ENCODE measurements around the gene ATXN10.

Gene ATXN10

GRCh38 chr22:45878051-45878781, 206.6 kb downstream of the ATXN10 start:
- ChIA-PET POLR2A (no interaction called here), CTCF (interaction anchor here (0.8 kb wide), 1 partner anchor 15 kb away, joined by 4 read pairs; no protein-coding TSS in a partner anchor)
- DNase-seq (ENCODE audit: extremely low spot score): no peak

GRCh38 chr22:45878901-45879551, 207.4 kb downstream of the ATXN10 start:
- POLR2A ChIA-PET: no interaction called here
- DNase-seq (ENCODE audit: extremely low spot score): no peak
- CTCF ChIA-PET: interaction anchor here (0.8 kb wide), 1 partner anchor 15 kb away, joined by 4 read pairs; no protein-coding TSS in a partner anchor
- no peak for TF ChIP-seq ZNF384 (IDR thresholded peaks at IDR 0.05)
- TF ChIP-seq FOXK2 (IDR thresholded peaks at IDR 0.05): no peak
- TF ChIP-seq HDGF (IDR thresholded peaks at IDR 0.05; ENCODE audit: borderline replicate concordance): no peak
- no peak for TF ChIP-seq NFRKB (IDR thresholded peaks at IDR 0.05)
- TF ChIP-seq PKNOX1 (IDR thresholded peaks at IDR 0.05): no peak
- TF ChIP-seq SP1 (IDR thresholded peaks at IDR 0.05): no peak
- no peak for TF ChIP-seq L3MBTL2 (conservative IDR thresholded peaks at IDR 0.05)
- TF ChIP-seq ELF4 (IDR thresholded peaks at IDR 0.05): no peak
- TF ChIP-seq FOXM1 (IDR thresholded peaks at IDR 0.05; ENCODE audit: borderline replicate concordance): no peak
- TF ChIP-seq LEF1 (IDR thresholded peaks at IDR 0.05; ENCODE audit: borderline replicate concordance): no peak

More at GRCh38 chr22:45878051-45878781, 206.6 kb downstream of the ATXN10 start:
- TF ChIP-seq LEF1 (IDR thresholded peaks at IDR 0.05; ENCODE audit: borderline replicate concordance): no peak
- TF ChIP-seq BHLHE40 (IDR thresholded peaks at IDR 0.05; ENCODE audit: borderline replicate concordance): no peak
- TF ChIP-seq CTBP1 (IDR thresholded peaks at IDR 0.05; ENCODE audit: borderline replicate concordance): no peak
- no peak for TF ChIP-seq SP1 (IDR thresholded peaks at IDR 0.05)
- no peak for TF ChIP-seq ELF4 (IDR thresholded peaks at IDR 0.05)
- no peak for TF ChIP-seq FOXK2 (IDR thresholded peaks at IDR 0.05)
- TF ChIP-seq SUZ12 (IDR thresholded peaks at IDR 0.05): no peak
- TF ChIP-seq ZNF384 (IDR thresholded peaks at IDR 0.05): no peak
- TF ChIP-seq ARNT (IDR thresholded peaks at IDR 0.05): no peak
- TF ChIP-seq FOXA1 (IDR thresholded peaks at IDR 0.05): no peak
- TF ChIP-seq L3MBTL2 (conservative IDR thresholded peaks at IDR 0.05): no peak
- no peak for TF ChIP-seq TARDBP (IDR thresholded peaks at IDR 0.05)
- no peak for TF ChIP-seq FOXM1 (IDR thresholded peaks at IDR 0.05; ENCODE audit: borderline replicate concordance)
- no peak for TF ChIP-seq PKNOX1 (IDR thresholded peaks at IDR 0.05)
- TF ChIP-seq HDGF (IDR thresholded peaks at IDR 0.05; ENCODE audit: borderline replicate concordance): no peak
- TF ChIP-seq NFRKB (IDR thresholded peaks at IDR 0.05): no peak

GRCh38 chr22:45879552-45879949, 207.9 kb downstream of the ATXN10 start:
- POLR2A ChIA-PET: no interaction called here
- no peak for TF ChIP-seq BHLHE40 (IDR thresholded peaks at IDR 0.05; ENCODE audit: borderline replicate concordance)
- TF ChIP-seq L3MBTL2 (conservative IDR thresholded peaks at IDR 0.05): no peak
- TF ChIP-seq FOXM1 (IDR thresholded peaks at IDR 0.05; ENCODE audit: borderline replicate concordance): no peak
- DNase-seq (ENCODE audit: extremely low spot score): no peak
- CTCF ChIA-PET: no interaction called here

GRCh38 chr22:45880091-45880715, 208.6 kb downstream of the ATXN10 start:
- CTCF ChIA-PET: no interaction called here
- POLR2A ChIA-PET: no interaction called here
- TF ChIP-seq BHLHE40 (IDR thresholded peaks at IDR 0.05; ENCODE audit: borderline replicate concordance) (no peak), FOXM1 (IDR thresholded peaks at IDR 0.05; ENCODE audit: borderline replicate concordance) (no peak), PKNOX1 (IDR thresholded peaks at IDR 0.05) (no peak), SP1 (IDR thresholded peaks at IDR 0.05) (no peak), LEF1 (IDR thresholded peaks at IDR 0.05; ENCODE audit: borderline replicate concordance) (no peak), HDGF (IDR thresholded peaks at IDR 0.05; ENCODE audit: borderline replicate concordance) (no peak), ELF4 (IDR thresholded peaks at IDR 0.05) (no peak), ARNT (IDR thresholded peaks at IDR 0.05) (no peak), CTBP1 (IDR thresholded peaks at IDR 0.05; ENCODE audit: borderline replicate concordance) (no peak), L3MBTL2 (conservative IDR thresholded peaks at IDR 0.05) (no peak), ZNF384 (IDR thresholded peaks at IDR 0.05) (no peak), FOXK2 (IDR thresholded peaks at IDR 0.05) (no peak), SUZ12 (IDR thresholded peaks at IDR 0.05) (no peak), FOXA1 (IDR thresholded peaks at IDR 0.05) (no peak), TARDBP (IDR thresholded peaks at IDR 0.05) (no peak), NFRKB (IDR thresholded peaks at IDR 0.05) (no peak)
- DNase-seq (ENCODE audit: extremely low spot score): no peak

GRCh38 chr22:45880716-45881523, 209.3 kb downstream of the ATXN10 start:
- TF ChIP-seq TARDBP (IDR thresholded peaks at IDR 0.05) (no peak), FOXK2 (IDR thresholded peaks at IDR 0.05) (no peak), FOXM1 (IDR thresholded peaks at IDR 0.05; ENCODE audit: borderline replicate concordance) (no peak), FOXA1 (IDR thresholded peaks at IDR 0.05) (no peak), L3MBTL2 (conservative IDR thresholded peaks at IDR 0.05) (no peak), NFRKB (IDR thresholded peaks at IDR 0.05) (no peak), ELF4 (IDR thresholded peaks at IDR 0.05) (no peak), PKNOX1 (IDR thresholded peaks at IDR 0.05) (no peak), SUZ12 (IDR thresholded peaks at IDR 0.05) (no peak), BHLHE40 (IDR thresholded peaks at IDR 0.05; ENCODE audit: borderline replicate concordance) (no peak), ARNT (IDR thresholded peaks at IDR 0.05) (no peak), LEF1 (IDR thresholded peaks at IDR 0.05; ENCODE audit: borderline replicate concordance) (no peak), ZNF384 (IDR thresholded peaks at IDR 0.05) (no peak), CTBP1 (IDR thresholded peaks at IDR 0.05; ENCODE audit: borderline replicate concordance) (no peak), HDGF (IDR thresholded peaks at IDR 0.05; ENCODE audit: borderline replicate concordance) (no peak), SP1 (IDR thresholded peaks at IDR 0.05) (no peak)
- ChIA-PET POLR2A (no interaction called here), CTCF (no interaction called here)
- no peak for DNase-seq (ENCODE audit: extremely low spot score)
